Activated CD8-positive, alpha-beta memory T cell treated with anti-CD3 and anti-CD28 coated beads for 1 hour (primary cell): ENCODE data around the gene PAPLN.
"Not testable (repeated sequence)": the region's sequence is repeated elsewhere in the genome, so short reads cannot be mapped to it uniquely, and the experiment has no call there.

Experiments used
- DNase-seq, 2 donors: peaks; one replicate each; pipeline ENCODE4 v3.0.0-alpha.2; 2020; ENCODE audit warnings: low read depth in 1 of 2; ENCODE audit errors: extremely low read depth in 1 of 2

Gene PAPLN, protein sequence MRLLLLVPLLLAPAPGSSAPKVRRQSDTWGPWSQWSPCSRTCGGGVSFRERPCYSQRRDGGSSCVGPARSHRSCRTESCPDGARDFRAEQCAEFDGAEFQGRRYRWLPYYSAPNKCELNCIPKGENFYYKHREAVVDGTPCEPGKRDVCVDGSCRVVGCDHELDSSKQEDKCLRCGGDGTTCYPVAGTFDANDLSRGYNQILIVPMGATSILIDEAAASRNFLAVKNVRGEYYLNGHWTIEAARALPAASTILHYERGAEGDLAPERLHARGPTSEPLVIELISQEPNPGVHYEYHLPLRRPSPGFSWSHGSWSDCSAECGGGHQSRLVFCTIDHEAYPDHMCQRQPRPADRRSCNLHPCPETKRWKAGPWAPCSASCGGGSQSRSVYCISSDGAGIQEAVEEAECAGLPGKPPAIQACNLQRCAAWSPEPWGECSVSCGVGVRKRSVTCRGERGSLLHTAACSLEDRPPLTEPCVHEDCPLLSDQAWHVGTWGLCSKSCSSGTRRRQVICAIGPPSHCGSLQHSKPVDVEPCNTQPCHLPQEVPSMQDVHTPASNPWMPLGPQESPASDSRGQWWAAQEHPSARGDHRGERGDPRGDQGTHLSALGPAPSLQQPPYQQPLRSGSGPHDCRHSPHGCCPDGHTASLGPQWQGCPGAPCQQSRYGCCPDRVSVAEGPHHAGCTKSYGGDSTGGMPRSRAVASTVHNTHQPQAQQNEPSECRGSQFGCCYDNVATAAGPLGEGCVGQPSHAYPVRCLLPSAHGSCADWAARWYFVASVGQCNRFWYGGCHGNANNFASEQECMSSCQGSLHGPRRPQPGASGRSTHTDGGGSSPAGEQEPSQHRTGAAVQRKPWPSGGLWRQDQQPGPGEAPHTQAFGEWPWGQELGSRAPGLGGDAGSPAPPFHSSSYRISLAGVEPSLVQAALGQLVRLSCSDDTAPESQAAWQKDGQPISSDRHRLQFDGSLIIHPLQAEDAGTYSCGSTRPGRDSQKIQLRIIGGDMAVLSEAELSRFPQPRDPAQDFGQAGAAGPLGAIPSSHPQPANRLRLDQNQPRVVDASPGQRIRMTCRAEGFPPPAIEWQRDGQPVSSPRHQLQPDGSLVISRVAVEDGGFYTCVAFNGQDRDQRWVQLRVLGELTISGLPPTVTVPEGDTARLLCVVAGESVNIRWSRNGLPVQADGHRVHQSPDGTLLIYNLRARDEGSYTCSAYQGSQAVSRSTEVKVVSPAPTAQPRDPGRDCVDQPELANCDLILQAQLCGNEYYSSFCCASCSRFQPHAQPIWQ

DNA sequence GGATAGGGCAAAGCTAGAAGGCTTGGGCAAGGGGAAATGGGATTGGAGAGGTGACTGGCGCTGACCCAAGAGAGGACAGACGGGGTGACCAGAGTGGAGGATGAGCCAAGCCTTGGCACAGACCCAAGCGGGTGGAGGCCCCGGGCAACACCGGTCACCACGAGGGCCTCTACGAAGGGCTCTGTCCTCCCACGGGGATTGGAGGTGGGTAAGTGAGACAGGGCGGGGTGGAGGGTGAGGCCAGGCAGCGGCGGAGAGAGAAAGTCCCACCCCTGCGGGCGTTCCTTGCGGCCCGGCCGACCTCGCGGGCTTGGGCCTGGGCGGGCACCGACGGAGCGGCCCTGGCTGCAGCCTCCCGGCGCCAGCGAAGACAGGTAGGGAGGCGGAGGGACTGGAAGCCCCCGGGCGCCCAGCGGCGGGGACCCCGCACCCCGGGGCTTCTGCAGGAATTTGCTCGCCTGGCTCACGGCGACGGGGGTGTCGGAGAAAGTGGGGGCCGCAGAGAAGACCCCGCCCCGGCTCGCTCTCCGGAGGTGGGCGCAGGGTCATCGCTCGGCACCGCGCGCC is at the start of gene PAPLN:
PAPLN (plus strand) TSS at position 288 of the 567 bp plus-strand sequence. CDS start 2,273 bp downstream, outside the sequence.
- no peak for DNase-seq

DNA sequence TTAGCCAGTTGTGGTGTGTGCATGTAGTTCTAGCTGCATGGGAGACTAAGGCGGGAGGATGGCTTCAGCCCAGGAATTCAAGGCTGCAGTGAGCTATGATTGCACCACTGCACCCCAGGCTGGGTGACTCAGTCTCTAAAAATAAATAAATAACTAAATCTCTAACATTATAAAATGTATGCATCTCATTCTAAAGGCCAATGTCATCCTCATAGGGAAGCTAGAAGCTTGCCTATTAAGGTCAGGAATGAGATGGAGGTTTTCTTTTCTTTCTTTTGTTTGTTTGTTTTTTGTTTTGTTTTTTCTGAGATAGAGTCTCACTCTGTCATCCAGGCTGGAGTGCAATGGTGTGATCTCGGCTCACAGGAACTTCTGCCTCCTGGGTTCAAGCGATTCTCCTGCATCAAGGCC is 48.8 kb upstream of the PAPLN start:
- DNase-seq: no peak

DNA sequence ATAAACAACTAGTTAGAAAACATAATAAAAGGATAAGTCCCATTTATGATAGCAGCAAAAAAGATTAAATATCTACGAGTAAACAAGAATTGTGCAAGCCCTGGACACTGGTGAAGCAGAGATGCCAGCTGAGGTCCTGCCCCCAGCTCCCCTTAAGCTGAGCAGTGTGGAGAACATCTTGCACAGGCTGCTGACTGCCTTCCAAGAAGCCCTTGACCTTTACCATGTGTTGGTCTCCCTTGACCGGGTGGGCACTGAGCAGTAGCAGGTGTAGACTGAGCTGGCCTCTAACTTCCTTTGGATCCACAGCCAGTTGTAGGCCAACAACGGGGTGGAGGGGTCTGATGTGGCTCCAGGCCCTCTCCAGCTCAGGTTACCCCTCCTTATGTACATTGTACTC is 47.7 kb upstream of the PAPLN start:
- DNase-seq: no peak

DNA sequence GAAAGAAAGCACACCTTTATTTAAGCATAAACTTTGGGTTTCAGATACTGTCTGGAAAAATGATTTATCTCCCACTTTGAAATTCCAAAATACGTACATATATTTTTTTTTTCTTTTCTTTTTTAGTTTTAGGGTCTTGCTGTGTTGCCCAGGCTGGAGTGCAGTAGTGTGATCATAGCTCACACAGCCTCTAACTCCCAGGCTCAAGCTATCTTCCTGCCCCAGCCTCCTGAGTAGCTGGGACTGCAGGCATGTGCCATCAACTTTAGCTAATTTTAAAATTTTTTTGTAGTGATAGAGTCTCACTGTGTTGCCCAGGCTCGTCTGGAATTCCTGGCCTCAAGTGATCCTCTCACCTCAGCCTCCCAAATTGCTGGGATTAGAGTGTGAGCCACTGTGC is 45.9 kb upstream of the PAPLN start:
- no peak for DNase-seq

DNA sequence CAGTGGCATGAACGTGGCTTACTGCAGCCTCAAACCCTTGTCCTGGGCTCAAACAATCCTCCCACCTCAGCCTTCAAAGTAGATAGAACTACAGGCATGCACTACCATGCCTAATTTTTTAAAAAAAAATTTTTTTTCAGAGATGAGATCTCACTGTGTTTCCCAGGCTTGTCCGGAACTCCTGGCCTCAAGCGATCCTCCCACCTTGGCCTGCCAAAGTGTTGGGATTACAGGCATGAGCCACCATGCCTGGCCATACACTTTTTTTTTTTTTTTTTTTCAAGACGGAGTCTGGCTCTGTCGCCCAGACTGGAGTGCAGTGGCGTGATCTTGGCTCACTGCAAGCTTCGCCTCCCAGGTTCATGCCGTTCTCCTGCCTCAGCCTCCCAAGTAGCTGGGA is 43.0 kb upstream of the PAPLN start:
- not testable (repeated sequence) for DNase-seq

DNA sequence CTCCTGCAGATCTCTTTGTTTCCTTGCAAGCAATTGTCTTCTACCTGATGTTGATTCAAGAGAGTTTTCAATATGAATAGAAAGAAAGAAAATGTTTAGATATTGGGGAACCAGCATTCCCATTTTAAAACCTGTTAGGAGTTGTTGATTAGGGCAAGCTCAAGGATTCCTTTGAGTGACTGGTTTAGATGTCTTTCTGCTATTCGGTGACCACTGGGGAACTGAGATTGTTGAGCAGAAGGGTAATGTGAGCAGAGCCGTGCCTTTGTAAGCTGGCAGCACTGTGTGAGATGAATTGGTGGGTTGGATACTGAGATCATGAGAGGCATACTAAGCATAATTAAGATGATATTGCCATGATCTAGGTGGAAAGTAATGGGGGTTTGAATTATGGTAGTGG is 39.1 kb upstream of the PAPLN start:
- no peak for DNase-seq

DNA sequence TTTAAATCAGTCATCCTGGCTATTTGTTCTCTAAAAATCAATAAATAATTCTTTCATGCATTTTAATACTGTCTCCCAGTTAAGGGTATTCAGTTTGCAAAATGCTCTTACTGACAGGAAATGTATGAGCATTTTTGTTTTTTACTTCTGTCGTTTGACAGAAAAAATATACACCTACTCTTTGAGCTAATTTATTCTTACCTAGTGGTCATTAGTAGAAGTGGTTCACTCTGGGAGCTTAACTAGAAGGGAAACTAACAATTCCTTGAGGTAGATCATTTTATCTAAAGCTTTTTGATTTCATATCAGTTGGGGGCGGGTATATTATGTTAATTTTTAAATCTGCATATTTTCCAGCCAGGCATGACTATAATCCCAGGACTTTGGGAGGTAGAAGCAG is 33.8 kb upstream of the PAPLN start:
- no peak for DNase-seq

DNA sequence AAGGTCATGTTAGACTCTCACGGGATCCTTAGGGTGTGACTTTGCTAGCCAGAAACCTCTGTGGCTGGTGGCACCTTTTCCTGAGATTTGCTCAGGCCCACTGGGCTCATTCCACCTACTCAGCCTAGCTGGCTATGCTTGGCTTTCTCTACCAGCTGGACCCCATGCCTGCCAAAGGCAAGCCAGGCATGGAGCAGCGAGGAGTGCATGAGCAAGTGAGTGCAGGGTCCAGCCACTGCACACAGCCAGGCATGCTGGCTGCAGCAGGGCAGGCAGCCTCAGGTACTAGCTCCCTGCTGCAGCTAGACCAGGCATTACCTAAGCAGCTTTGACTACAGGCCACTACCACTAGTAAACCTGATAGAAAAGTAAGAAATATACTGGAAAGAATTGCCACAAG is 29.7 kb upstream of the PAPLN start:
- no peak for DNase-seq

DNA sequence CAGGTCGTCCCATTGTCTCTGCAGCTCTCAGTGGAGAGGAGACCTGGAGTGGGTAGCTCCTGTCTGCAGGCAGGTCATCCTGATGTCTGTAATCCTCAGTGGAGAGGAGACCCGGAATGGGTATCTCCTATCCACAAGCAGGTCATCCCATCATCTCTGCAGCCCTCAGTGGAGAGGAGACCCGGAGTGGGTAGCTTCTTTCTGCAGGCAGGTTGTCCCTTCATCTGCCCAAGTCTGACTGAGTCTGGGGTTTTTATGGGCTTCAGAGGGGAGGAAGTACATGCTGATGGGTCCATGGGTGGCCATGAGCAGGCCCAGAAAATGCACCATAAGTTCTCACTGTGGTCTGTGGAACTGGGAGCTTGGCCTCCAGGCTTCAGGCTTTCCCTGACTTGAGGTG is 28.9 kb upstream of the PAPLN start:
- no peak for DNase-seq

DNA sequence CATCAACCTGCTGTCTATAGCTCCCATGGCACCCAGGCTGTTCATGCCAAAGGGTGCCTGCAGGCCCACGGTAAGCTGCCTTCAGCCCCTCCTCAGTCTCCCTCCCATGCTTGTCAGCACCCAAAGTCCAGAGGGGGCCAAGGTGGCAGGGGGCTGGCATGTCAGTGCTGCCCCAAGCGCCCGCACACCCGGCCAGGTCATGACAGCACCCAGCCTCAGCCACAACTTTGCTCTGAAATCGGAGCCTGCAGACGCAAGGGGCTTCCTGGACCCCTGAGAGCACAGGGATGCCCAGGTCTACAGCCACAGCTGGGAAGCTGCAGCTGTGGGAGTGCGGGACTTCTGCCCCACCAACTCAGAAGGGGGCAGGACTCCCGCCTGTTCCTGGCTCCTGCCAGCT is 28.5 kb upstream of the PAPLN start:
- DNase-seq: no peak

DNA sequence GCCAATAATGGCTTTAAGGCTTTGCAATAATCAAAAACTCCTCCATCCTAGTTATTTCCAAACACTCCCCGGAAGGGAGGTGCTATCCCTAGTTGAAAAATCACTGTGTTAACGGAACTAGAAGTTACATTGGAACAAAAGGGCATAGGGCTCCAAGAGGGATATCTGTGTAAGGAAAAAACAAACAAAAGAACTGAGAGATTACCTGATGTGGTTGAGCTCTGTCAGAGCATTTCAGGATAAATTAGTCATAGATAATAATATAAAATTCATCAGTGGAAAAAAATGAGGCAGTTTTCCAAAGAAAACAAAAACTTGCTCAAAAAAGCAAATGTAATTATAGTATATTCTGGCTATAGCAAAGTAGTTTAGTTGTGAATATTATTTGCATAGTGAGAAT is 27.4 kb upstream of the PAPLN start:
- no peak for DNase-seq

DNA sequence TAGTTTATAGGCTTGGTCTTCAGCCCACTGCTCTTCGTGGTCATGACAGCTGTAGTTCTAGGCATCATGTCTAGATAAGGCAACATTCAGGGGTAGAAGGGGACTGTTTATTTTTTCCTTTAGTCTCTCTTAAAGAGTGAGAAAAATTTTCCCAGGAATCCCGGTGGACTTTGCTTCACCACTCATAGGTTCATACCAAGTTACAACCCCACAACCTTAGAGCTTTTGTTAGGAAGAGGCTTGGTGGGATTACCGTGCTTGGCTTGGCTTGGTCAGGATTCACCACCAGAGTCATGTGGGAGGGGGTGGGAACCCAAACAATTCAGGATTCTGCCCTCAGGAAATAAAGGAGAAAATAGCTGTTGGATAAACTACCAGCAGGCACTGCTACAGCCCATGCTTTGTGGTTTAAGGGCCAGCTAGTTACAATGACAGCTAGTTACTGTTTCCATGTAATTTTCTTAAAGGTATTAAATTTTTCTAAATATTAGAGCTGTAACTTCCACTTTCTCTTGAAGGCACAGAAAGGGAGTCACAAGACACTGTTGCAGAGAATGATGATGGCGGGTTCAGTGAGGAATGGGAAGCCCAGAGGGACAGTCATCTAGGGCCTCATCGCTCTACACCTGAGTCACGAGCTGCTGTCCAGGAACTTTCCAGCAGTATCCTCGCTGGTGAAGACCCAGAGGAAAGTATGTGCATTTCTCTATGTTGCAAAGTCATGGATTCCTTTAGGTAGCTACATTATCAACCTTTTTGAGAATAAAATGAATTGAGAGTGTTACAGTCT is 25.9 kb upstream of the PAPLN start:
- DNase-seq: no peak

DNA sequence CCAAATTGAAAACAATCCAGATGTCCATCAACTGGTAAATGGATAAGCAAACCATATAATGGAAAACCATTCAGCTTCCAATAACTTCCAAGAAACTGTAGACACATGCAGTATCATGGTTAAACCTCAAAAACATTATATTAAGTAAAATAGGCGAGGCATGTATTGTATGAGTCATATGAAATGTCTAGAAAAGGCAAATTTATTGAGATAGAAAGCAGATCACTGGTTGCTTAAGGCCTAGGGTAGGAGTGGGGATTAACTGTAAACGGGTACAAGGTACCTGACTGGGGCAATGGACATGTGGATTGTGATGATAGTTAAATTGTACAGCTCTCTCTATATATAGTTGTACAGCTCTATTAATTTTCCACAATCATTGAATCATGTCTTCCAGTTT is 21.3 kb upstream of the PAPLN start:
- DNase-seq: no peak

DNA sequence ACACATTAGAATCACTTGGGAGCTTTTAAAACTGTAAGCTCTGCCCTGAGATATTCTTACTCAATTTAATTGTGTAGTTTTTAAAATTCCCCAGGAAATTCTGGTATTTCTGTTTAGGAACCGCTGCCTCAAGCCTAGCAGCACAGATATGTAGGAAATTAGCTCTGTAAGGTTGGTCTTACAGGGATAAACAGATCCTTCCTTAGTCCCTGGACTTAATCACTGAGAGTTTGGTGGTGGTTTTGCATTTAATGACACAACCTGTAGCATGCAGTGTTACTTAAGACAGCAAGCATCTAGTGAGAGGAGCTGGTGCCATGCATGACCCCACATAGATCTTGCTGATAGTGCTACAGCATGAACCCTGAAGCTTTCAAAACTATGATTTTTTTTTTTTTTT is 19.9 kb upstream of the PAPLN start:
- DNase-seq: no peak

DNA sequence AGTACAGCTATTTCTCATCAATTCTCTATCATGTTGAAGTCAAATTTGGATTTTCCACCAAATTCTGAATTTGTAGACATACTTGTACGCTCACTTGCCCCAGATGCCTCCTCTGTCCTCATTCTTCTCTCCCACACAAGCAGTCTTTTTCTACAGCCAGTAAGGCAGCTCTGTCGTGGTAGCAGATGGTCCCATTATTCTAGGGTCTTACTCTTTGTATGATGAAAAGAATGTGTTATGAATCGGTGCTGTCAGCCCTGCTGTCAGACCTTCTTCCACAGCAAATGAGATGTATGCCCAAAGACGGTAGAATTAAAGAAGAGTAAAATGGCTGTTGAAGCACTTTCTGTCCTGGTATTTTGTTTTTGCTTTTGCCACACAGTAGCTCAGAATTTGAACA is 17.2 kb upstream of the PAPLN start:
- no peak for DNase-seq

DNA sequence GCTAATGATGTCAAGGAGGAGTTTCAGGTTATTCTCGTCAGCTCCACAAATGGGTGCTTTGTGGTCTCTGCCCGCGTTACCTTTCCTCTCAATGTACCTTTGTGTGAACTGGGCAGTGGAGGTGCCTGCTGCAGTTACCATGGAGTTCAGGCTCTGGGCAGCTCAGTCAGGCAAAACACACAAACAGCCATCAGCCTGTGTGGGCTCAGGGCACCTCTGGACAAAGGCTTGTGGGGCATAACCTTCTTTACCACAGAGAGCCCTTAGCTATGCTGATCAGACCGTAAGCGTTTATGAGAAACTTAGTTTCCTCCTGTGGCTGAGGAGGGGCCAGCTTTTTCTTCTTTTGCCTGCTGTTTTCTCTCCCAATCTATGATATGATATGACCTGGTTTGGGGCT is 16.7 kb upstream of the PAPLN start:
- no peak for DNase-seq

DNA sequence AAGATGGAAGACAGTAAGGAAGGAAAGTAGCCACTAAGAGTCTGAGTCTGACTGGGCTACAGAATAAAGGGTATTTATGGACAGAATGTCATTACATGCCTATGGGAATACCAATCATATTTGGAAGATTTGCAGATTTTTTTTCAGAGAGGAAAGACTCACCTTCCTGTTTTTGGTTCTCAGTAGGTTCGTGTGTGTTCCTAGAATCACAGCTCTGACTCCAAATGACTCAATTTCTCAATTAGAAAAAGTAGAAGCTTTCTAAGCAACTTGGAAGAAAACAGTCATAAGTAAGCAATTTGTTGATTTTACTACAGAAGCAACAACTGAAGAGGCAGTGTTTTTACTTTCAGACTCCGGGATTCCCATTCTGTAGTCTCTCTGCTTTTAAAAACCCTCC is 15.4 kb upstream of the PAPLN start:
- DNase-seq: no peak

DNA sequence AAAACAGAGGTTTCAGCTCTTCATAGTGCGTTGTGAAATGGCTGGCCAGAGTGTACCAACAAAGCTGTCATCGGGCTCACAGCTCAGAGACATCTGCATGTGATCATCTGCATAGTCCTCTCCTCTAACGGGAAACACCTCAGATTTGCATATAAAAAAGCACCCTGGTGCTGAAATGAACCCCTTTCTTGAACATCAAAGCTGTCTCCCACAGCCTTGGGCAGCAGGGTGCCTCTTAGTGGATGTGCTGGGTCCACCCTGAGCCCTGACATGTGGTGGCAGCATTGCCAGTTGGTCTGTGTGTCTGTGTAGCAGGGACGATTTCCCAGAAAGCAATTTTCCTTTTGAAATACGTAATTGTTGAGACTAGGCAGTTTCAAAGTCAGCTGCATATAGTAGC is 14.3 kb upstream of the PAPLN start:
- DNase-seq: no peak

DNA sequence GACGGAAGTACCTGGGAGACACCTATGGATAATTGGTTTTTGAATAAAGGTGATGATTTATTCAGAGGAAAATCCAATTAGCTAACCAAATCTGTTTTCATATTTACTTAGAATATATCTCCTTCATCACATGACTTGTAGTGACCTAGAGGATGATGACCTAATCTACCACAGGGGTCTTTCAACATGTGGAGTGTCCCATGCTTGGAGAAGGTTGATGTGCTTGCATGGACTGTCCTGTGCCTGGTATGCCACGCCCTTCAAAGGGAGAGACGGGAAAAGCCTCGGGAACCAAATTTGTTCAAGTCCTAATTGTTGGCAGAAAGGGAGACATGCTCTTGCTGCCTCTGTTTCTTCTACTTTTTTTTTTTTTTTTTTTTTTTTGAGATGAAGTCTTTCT is 11.8 kb upstream of the PAPLN start:
- DNase-seq: no peak
